NT2/D1 (cell line): ENCODE results near the gene APC.

ENCODE experiments used
- YY1 ChIP-seq: IDR thresholded peaks from 2 replicates; pipeline ENCODE4 v1.6.1; 2011; ENCODE audit not compliant: insufficient read length, insufficient read depth
- ZNF274 ChIP-seq: IDR thresholded peaks from 2 replicates; pipeline ENCODE4 v1.6.1; 2011; ENCODE audit warnings: mild to moderate bottlenecking, low read depth, low read length

GRCh38 chr5:112710896-112711295 lies 26.8 kb upstream of the APC start:
- TF ChIP-seq YY1 (no peak), ZNF274 (no peak)
